H1 (cell line): ENCODE data around the gene NR3C2. TPM values are rescaled to one million over a fixed set of nuclear protein-coding genes. Genes with fewer than 3 reads are reported as not detected.

Experiments
- CHD2 ChIP-seq: IDR thresholded peaks from 2 replicates; pipeline ENCODE4 v1.6.1; 2012; ENCODE audit warnings: low read length, improper control_type of control experiment
- CHD7 ChIP-seq: fragments of 300-600 bp; sonication (generic); IDR thresholded peaks from 2 replicates; pipeline ENCODE4 v1.7.1; 2012; ENCODE audit warnings: low read length, moderate library complexity, mild to moderate bottlenecking, inconsistent platforms; ENCODE audit not compliant: insufficient replicate concordance
- E2F6 ChIP-seq: IDR thresholded peaks from 2 replicates; pipeline ENCODE4 v1.6.1; 2012; ENCODE audit warnings: inconsistent platforms
- GABPA ChIP-seq: IDR thresholded peaks from 2 replicates; pipeline ENCODE4 v1.6.1; 2011; ENCODE audit warnings: mild to moderate bottlenecking, low read length, moderate library complexity, borderline replicate concordance; ENCODE audit not compliant: insufficient read depth
- HDAC6 ChIP-seq: IDR thresholded peaks from one replicate; pipeline ENCODE4 v1.7.1; 2012; ENCODE audit warnings: low read depth, mild to moderate bottlenecking, inconsistent platforms, low read length, moderate library complexity
- NRF1 ChIP-seq: IDR thresholded peaks from 2 replicates; pipeline ENCODE4 v1.6.1; 2011; ENCODE audit warnings: mild to moderate bottlenecking, low read depth, low read length, improper control_type of control experiment
- RBBP5 ChIP-seq: IDR thresholded peaks from 2 replicates; pipeline ENCODE4 v1.7.1; 2012; ENCODE audit warnings: low read depth, mild to moderate bottlenecking, inconsistent platforms, low read length, moderate library complexity, borderline replicate concordance
- RXRA ChIP-seq: IDR thresholded peaks from 2 replicates; pipeline ENCODE4 v1.6.1; 2011; ENCODE audit warnings: low read depth, mild to moderate bottlenecking, low read length, moderate library complexity; ENCODE audit not compliant: insufficient read depth
- SRF ChIP-seq: IDR thresholded peaks from 2 replicates; pipeline ENCODE4 v1.6.1; 2011; ENCODE audit warnings: mild to moderate bottlenecking, low read depth, low read length, moderate library complexity
- TAF1 ChIP-seq: IDR thresholded peaks from 2 replicates; pipeline ENCODE4 v1.6.1; 2011; ENCODE audit warnings: mild to moderate bottlenecking, low read depth, low read length
- TCF12 ChIP-seq: IDR thresholded peaks from 2 replicates; pipeline ENCODE4 v1.6.1; 2011; ENCODE audit warnings: low read depth, mild to moderate bottlenecking, low read length
- ZNF274 ChIP-seq: IDR thresholded peaks from 2 replicates; pipeline ENCODE4 v1.7.0; 2012; ENCODE audit warnings: low read length, borderline replicate concordance; ENCODE audit errors: extremely low read depth
- polyA plus RNA-seq, 7 experiments: library from polyadenylated mRNA; depleted of rRNA in 3 of 7; stranded (reverse) in 5 of 7; unstranded in 2 of 7; fragments of >200 nt in 5 of 7; fragments of 200-250 nt in 2 of 7; gene quantifications; 1 replicate in 5 of 7; 2 replicates in 1 of 7; 4 replicates in 1 of 7; pipeline versions ENCODE4 v1.2.1 to v1.2.3, GENCODE V29; 2011 to 2013; ENCODE audit warnings: missing spikeins in 2 of 7, mixed read lengths in 2 of 7
- total RNA-seq: library from RNA; stranded (reverse); fragmentation: NEBNext Ultra II Directional; extraction: Animal tissue kit (Norgen Biotek cat#: 25700); gene quantifications from 2 replicates; pipeline ENCODE4 v1.2.1, GENCODE V29; 2021

NR3C2 gene
- total and polyA plus RNA-seq, 2 of the 8 experiments (the other 6 are each of a cell fraction or from before 2014, with no cell fraction given): 0.80 to 3.9 TPM

- TF ChIP-seq CHD7: no peak
- no peak for TF ChIP-seq CHD2
- TF ChIP-seq TAF1: no peak
- no peak for TF ChIP-seq E2F6
- TF ChIP-seq RXRA: no peak
- no peak for TF ChIP-seq GABPA
- TF ChIP-seq ZNF274: no peak
- no peak for TF ChIP-seq NRF1
- no peak for TF ChIP-seq TCF12
- no peak for TF ChIP-seq RBBP5
- TF ChIP-seq HDAC6: no peak
- no peak for TF ChIP-seq SRF
These were observed 182.4 kb downstream of the NR3C2 start (continued) for GRCh38 chr4:148259841-148260240.
